ENCODE data around the gene B4GALNT3.
A peak's percentile ranks its signal among the peaks of the same experiment; 100 is the strongest.

Gene B4GALNT3

DNA sequence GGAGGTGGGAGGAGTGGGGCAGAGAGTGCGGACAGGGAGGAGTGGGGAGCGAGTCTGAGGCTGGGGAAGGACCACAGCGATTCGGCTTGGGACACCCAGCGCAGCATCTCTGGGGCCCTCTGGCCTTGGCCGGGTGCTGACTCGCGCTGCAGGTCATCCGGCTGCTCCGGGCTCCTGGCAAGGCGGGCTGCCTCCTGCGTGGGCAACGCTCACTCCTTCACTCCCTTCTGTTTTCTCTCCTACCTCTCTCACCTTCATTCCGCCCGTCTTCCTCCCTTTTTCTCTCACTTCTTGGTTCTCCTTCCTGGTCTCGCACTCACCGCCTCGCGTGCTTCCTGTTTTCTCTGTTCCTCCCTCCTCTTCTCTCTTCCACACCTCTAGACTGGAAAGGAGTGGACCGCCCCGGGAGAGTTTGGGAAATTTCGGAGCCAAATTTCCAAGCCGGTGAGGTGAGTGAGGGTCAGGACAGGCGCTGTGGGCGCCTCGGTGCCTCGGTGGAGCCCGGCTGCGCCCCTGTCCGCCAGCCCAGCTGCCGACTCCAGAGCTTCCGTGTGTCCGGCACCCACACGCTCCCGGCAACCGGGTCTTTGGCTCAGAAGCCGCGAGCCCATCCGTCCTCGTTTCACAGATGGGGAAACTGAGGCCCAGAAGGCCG, 86.7 kb downstream of the B4GALNT3 start:
- no peaks in the 10 kb centered on the region for H3K9me3 ChIP-seq (ENCODE audit: control insufficient read depth, insufficient read depth, low read length)
- DNase-seq (ENCODE audit: low read depth, low spot score) = no peak
- H3K4me3 ChIP-seq (ENCODE audit: low read length) = peak overlapping the region; percentile 4; the same call in 1 of the 2 replicates
- peaks cover 8% of the 10 kb centered on the region for H3K4me1 ChIP-seq (ENCODE audit: control insufficient read depth, insufficient read depth, low read length)
- H3K27ac ChIP-seq (ENCODE audit: low read length) = no peak overlapping the region
- WGBS (ENCODE audit: insufficient coverage, insufficient read length) = 100% methylated on average over 2 of the region's 41 CpGs
- H3K27me3 ChIP-seq (ENCODE audit: control insufficient read depth, insufficient read depth, low read length) = no peaks in the 10 kb centered on the region
- H3K36me3 ChIP-seq (ENCODE audit: control insufficient read depth, insufficient read depth, low read length) = no peaks in the 10 kb centered on the region

DNA sequence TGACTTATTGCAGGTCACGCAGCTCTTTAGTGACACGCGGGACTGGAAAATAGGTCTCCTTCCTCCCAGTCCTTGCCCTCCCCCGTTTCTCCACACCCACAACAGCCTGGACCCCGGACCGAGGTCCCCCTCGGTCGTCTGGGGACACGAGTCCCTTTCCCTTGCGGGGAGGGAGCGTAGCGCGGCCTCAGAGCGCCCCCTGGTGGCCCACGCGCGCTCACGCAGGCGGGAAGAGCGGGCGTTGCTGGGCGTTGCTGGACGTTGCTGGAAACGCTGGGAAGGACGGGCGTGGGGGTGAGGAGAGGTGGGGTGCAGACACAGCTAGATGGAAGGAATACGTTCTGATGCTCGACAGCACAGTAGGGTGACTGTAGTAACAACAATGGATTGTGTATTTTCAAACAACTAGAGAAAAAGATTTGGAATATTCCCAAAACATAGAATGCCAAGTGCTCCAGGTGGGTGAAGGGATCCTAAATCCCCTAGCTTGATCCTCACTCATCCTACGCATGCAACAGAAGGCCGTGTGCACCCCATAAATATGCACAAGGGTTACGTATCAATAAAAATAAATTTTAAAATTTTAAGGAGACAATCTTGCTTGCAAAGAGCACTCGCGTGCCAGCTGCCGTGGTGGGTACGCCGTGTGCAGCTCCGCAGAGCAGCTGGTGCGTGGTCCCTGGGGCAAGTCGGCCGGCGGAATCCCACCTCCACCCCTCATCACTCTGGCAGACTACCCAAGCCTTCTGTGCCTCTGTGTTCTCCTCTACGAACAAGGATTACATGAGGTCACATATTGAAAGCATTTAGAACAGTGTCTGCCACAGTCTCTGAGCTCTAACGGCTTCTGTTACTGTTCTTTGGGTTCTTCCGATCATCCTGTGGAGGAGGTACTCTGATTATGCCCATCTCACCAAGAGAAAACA, 87.4 kb downstream of the B4GALNT3 start:
- Histone ChIP-seq H3K27me3 (ENCODE audit: control insufficient read depth, insufficient read depth, low read length) (no peaks in the 10 kb centered on the region), H3K27ac (ENCODE audit: low read length) (no peak overlapping the region), H3K36me3 (ENCODE audit: control insufficient read depth, insufficient read depth, low read length) (no peaks in the 10 kb centered on the region), H3K4me1 (ENCODE audit: control insufficient read depth, insufficient read depth, low read length) (peaks cover 4% of the 10 kb centered on the region), H3K4me3 (ENCODE audit: low read length) (peak overlapping the region; percentile 4; the same call in 1 of the 2 replicates), H3K9me3 (ENCODE audit: control insufficient read depth, insufficient read depth, low read length) (no peaks in the 10 kb centered on the region)
- WGBS (ENCODE audit: insufficient coverage, insufficient read length) = no CpG with 5 or more reads among the region's 44 CpGs
- peak; percentile 45 for DNase-seq (ENCODE audit: low read depth, low spot score)

DNA sequence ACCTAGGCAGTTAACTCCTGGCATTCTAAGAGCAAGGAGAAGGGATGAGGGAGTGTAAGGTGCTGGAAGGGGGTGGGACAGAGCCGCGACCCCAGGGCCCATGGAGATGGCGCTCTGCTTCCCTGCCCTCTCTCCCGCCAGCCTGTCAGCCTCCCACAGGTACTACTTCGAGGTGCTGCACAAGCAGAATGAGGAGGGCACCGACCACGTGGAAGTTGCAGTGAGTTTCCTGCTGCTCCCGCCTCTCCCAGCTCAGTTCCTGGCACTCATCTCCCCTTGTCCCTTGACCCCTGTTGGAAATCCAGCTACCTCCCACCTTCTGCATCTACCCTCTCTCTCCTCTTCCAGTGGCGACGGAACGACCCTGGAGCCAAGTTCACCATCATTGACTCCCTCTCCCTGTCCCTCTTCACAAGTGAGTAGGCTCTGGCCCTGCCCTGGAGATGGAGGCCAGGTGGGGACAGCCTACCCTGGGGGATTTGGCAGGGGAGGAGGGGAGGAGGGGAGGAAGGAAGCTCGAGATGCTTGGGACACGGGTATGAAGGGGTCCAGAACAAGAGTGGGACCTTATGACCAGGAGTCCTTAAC, 88.2 kb downstream of the B4GALNT3 start:
- Histone ChIP-seq H3K27ac (ENCODE audit: low read length) (no peak overlapping the region), H3K4me3 (ENCODE audit: low read length) (no peak overlapping the region), H3K36me3 (ENCODE audit: control insufficient read depth, insufficient read depth, low read length) (no peaks in the 10 kb centered on the region), H3K27me3 (ENCODE audit: control insufficient read depth, insufficient read depth, low read length) (no peaks in the 10 kb centered on the region), H3K9me3 (ENCODE audit: control insufficient read depth, insufficient read depth, low read length) (no peaks in the 10 kb centered on the region), H3K4me1 (ENCODE audit: control insufficient read depth, insufficient read depth, low read length) (no peaks in the 10 kb centered on the region)
- no peak for DNase-seq (ENCODE audit: low read depth, low spot score)
- no CpG with 5 or more reads among the region's 13 CpGs for WGBS (ENCODE audit: insufficient coverage, insufficient read length)

DNA sequence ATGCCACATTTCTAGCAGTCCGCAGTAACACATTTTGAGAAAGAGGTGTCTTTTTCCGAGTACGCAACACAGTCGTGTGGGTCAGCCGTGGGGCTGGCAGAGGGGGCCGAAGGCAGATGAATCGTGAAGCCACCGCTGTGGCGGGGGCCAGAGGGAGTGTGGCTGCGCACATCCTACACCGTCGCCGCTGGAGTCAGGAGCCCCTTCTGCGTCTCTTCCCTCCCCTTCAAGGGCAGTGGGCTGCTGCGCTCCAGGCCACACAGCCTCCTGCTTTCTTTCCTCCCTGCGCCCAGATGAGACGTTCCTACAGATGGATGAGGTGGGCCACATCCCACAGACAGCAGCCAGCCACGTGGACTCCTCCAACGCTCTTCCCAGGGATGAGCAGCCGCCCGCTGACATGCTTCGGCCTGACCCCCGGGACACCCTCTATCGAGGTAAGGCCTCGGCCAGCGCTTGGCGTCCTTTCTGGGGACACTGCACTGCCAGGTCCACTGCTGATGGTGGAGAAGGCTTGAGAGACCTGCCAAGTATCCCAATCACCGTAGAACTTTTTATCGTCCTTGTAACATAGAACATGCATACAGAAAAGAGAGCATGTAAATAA, 89.8 kb downstream of the B4GALNT3 start:
- no CpG with 5 or more reads among the region's 29 CpGs for WGBS (ENCODE audit: insufficient coverage, insufficient read length)
- no peaks in the 10 kb centered on the region for H3K27me3 ChIP-seq (ENCODE audit: control insufficient read depth, insufficient read depth, low read length)

DNA sequence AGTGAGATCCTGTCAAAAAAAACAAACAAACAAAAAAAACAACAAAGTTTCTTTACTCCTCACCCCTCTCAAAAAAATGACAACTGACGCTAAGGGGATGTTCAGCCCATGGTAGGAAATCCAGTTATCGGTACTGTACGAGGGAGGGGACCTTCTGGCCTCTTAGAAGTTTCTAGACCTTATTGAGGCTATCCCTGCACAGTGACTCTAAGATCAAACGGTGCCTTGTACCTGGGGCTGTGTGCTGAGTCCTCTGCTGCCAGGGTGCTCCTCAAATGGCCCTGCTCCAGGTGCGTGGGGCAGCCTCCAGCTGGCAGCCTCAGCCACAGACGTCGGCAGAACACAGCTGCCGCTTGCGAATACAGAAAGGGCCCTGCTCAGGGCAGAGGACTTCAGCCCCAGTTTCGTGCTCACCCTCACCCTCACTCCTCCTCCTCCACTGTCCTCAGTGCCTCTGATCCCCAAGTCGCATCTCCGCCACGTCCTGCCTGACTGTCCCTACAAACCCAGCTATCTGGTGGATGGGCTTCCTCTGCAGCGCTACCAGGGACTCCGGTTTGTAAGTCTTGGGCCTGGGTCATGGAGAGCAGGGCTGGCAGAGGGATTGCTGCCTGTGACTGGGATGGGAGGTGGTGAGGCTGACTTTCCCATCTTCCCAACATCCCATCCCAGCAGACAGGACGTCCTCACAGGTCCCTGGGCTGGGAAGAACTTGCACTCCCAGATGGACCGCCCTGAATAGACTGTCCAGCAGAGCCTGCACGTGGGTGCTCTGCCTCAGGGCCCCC, 90.9 kb downstream of the B4GALNT3 start:
- DNase-seq (ENCODE audit: low read depth, low spot score) = no peak
- H3K4me3 ChIP-seq (ENCODE audit: low read length) = no peak overlapping the region
- no peaks in the 10 kb centered on the region for H3K9me3 ChIP-seq (ENCODE audit: control insufficient read depth, insufficient read depth, low read length)
- H3K27me3 ChIP-seq (ENCODE audit: control insufficient read depth, insufficient read depth, low read length) = no peaks in the 10 kb centered on the region
- no peak overlapping the region for H3K27ac ChIP-seq (ENCODE audit: low read length)
- WGBS (ENCODE audit: insufficient coverage, insufficient read length) = no CpG with 5 or more reads among the region's 18 CpGs
- H3K36me3 ChIP-seq (ENCODE audit: control insufficient read depth, insufficient read depth, low read length) = no peaks in the 10 kb centered on the region
- no peaks in the 10 kb centered on the region for H3K4me1 ChIP-seq (ENCODE audit: control insufficient read depth, insufficient read depth, low read length)

More for the DNA sequence above, 89.8 kb downstream of the B4GALNT3 start:
- H3K4me3 ChIP-seq (ENCODE audit: low read length) = no peak overlapping the region
- H3K36me3 ChIP-seq (ENCODE audit: control insufficient read depth, insufficient read depth, low read length) = no peaks in the 10 kb centered on the region
- no peak for DNase-seq (ENCODE audit: low read depth, low spot score)
- H3K4me1 ChIP-seq (ENCODE audit: control insufficient read depth, insufficient read depth, low read length) = no peaks in the 10 kb centered on the region
- no peak overlapping the region for H3K27ac ChIP-seq (ENCODE audit: low read length)
- no peaks in the 10 kb centered on the region for H3K9me3 ChIP-seq (ENCODE audit: control insufficient read depth, insufficient read depth, low read length)

DNA sequence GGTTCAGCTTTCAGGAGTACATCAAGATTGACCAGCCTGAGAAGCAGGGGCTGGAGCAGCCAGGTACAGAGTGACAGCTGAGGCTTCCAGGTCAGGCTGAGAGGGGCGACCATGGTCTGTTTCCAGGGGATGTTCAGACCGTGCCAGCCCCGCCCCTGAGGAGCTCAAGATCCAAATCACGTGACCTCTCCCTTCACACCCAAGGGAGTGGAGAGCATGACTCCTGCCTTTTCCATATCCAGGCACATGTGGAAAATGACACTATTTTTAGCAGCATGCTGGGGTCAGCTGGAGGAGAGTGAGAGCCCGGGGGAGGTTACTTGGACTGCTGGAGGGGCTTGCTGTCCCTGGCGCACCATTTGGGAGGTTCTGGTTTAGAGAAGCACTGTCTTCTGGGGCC, 92.7 kb downstream of the B4GALNT3 start:
- Histone ChIP-seq H3K27ac (ENCODE audit: low read length) (no peak overlapping the region), H3K4me3 (ENCODE audit: low read length) (no peak overlapping the region), H3K36me3 (ENCODE audit: control insufficient read depth, insufficient read depth, low read length) (no peaks in the 10 kb centered on the region), H3K27me3 (ENCODE audit: control insufficient read depth, insufficient read depth, low read length) (no peaks in the 10 kb centered on the region), H3K9me3 (ENCODE audit: control insufficient read depth, insufficient read depth, low read length) (no peaks in the 10 kb centered on the region), H3K4me1 (ENCODE audit: control insufficient read depth, insufficient read depth, low read length) (no peaks in the 10 kb centered on the region)
- WGBS (ENCODE audit: insufficient coverage, insufficient read length) = no CpG with 5 or more reads among the region's 6 CpGs
- no peak for DNase-seq (ENCODE audit: low read depth, low spot score)

DNA sequence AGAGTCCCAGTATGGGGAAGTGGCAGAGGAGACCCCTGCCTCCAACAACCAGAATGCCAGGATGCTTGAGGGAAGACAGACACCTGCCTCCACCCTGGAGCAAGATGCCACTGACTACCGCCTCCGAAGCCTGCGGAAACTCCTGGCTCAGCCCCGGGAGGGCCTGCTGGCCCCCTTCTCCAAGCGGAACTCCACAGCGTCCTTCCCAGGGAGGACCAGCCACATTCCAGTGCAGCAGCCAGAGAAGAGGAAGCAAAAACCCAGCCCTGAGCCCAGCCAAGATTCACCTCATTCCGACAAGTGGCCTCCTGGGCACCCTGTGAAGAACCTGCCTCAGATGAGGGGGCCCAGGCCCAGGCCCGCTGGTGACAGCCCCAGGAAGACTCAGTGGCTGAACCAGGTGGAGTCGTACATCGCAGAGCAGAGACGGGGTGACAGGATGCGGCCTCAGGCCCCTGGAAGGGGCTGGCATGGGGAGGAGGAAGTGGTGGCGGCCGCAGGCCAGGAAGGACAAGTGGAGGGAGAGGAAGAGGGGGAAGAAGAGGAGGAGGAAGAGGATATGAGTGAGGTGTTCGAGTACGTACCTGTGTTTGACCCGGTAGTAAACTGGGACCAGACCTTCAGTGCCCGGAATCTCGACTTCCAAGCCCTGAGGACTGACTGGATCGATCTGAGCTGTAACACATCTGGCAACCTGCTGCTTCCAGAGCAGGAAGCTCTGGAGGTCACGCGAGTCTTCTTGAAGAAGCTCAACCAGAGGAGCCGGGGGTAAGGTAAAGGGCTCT, 93.7 kb downstream of the B4GALNT3 start:
- Histone ChIP-seq H3K4me3 (ENCODE audit: low read length) (no peak overlapping the region), H3K9me3 (ENCODE audit: control insufficient read depth, insufficient read depth, low read length) (no peaks in the 10 kb centered on the region), H3K4me1 (ENCODE audit: control insufficient read depth, insufficient read depth, low read length) (no peaks in the 10 kb centered on the region), H3K27me3 (ENCODE audit: control insufficient read depth, insufficient read depth, low read length) (no peaks in the 10 kb centered on the region), H3K27ac (ENCODE audit: low read length) (no peak overlapping the region), H3K36me3 (ENCODE audit: control insufficient read depth, insufficient read depth, low read length) (no peaks in the 10 kb centered on the region)
- WGBS (ENCODE audit: insufficient coverage, insufficient read length) = no CpG with 5 or more reads among the region's 23 CpGs
- DNase-seq (ENCODE audit: low read depth, low spot score) = no peak

DNA sequence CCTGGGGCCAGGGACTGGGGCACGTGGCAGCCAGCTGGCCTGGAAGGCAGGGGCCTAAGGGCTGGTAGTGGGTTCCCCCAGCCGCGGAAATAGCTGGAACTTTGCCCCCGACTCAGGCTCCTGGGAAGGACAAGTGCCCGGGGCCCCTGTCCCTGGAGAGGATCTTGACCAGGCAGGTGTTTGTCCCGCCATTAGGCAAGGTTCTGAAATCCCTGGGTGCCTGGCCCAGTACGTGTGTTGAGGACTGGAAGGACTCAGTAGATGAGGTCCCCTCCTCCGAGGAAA, 94.2 kb downstream of the B4GALNT3 start:
- Histone ChIP-seq H3K4me3 (ENCODE audit: low read length) (no peak overlapping the region), H3K4me1 (ENCODE audit: control insufficient read depth, insufficient read depth, low read length) (no peaks in the 10 kb centered on the region), H3K27me3 (ENCODE audit: control insufficient read depth, insufficient read depth, low read length) (no peaks in the 10 kb centered on the region), H3K36me3 (ENCODE audit: control insufficient read depth, insufficient read depth, low read length) (no peaks in the 10 kb centered on the region), H3K27ac (ENCODE audit: low read length) (no peak overlapping the region), H3K9me3 (ENCODE audit: control insufficient read depth, insufficient read depth, low read length) (no peaks in the 10 kb centered on the region)
- no peak for DNase-seq (ENCODE audit: low read depth, low spot score)
- WGBS (ENCODE audit: insufficient coverage, insufficient read length) = no CpG with 5 or more reads among the region's 8 CpGs

DNA sequence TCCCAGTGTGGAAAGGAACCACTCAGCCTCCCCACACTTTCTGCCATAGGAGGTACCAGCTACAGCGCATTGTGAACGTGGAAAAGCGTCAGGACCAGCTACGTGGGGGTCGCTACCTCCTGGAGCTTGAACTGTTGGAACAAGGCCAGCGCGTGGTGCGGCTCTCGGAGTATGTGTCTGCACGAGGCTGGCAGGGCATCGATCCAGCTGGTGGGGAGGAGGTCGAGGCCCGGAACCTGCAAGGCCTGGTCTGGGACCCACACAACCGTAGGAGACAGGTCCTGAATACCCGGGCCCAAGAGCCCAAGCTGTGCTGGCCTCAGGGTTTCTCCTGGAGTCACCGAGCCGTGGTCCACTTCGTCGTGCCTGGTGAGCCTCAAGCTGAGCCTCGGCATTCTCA, 96.8 kb downstream of the B4GALNT3 start:
- no peak for DNase-seq (ENCODE audit: low read depth, low spot score)
- WGBS (ENCODE audit: insufficient coverage, insufficient read length) = no CpG with 5 or more reads among the region's 20 CpGs

More for the DNA sequence above, 96.8 kb downstream of the B4GALNT3 start:
- H3K9me3 ChIP-seq (ENCODE audit: control insufficient read depth, insufficient read depth, low read length) = no peaks in the 10 kb centered on the region
- no peaks in the 10 kb centered on the region for H3K27me3 ChIP-seq (ENCODE audit: control insufficient read depth, insufficient read depth, low read length)
- no peak overlapping the region for H3K27ac ChIP-seq (ENCODE audit: low read length)
- H3K36me3 ChIP-seq (ENCODE audit: control insufficient read depth, insufficient read depth, low read length) = no peaks in the 10 kb centered on the region
- H3K4me1 ChIP-seq (ENCODE audit: control insufficient read depth, insufficient read depth, low read length) = no peaks in the 10 kb centered on the region
- no peak overlapping the region for H3K4me3 ChIP-seq (ENCODE audit: low read length)
